Activated T-cell treated with anti-CD3 and anti-CD28 coated beads, Interleukin-2, amount 50 U/mL, for 4 hours (primary cell): Measurements from ENCODE around the gene SEC24A. TPM values are rescaled to one million over a fixed set of nuclear protein-coding genes. Genes with fewer than 3 reads are reported as not detected.
"Not testable (repeated sequence)": the region's sequence is repeated elsewhere in the genome, so short reads cannot be mapped to it uniquely, and the experiment has no call there.

Experiments used
- ATAC-seq, 2 donors: fragments of 200-7000 bp; cut with Tn5 transposase; one replicate each; pipeline ENCODE4 v1.10.0; 2021
- DNase-seq: peaks from one replicate; pipeline ENCODE4 v3.0.0-alpha.2; 2020
- H3K27me3 Mint-ChIP-seq: one replicate; pipeline ENCODE4 v1.8.0; 2021; ENCODE audit warnings: low read depth, mixed read lengths
- H3K36me3 Mint-ChIP-seq: one replicate; pipeline ENCODE4 v1.8.0; 2022; ENCODE audit warnings: mixed read lengths; ENCODE audit not compliant: insufficient read depth
- H3K4me1 Mint-ChIP-seq: one replicate; pipeline ENCODE4 v1.8.0; 2021; ENCODE audit warnings: low read depth, mixed read lengths
- H3K4me3 Mint-ChIP-seq: one replicate; pipeline ENCODE4 v1.8.0; 2021; ENCODE audit warnings: mild to moderate bottlenecking, moderate library complexity, mixed read lengths
- H3K9me3 Mint-ChIP-seq: one replicate; pipeline ENCODE4 v1.8.0; 2021; ENCODE audit warnings: mixed read lengths
- total RNA-seq, 3 donors: library from RNA; stranded (reverse); gene quantifications; one replicate each; pipeline ENCODE4 v1.2.1, GENCODE V29; 2021

The SEC24A gene
- total RNA-seq, 3 donors from 2014 or later: 27.2 to 30.0 (median 28.3) TPM

- not testable (repeated sequence) for H3K4me3 Mint-ChIP-seq, H3K27me3 Mint-ChIP-seq, ATAC-seq, H3K4me1 Mint-ChIP-seq, DNase-seq, H3K36me3 Mint-ChIP-seq, H3K9me3 Mint-ChIP-seq
Observed at GRCh38 chr5:134673546-134673945, 25.0 kb downstream of the SEC24A start.

GRCh38 chr5:134677357-134677756, 28.8 kb downstream of the SEC24A start:
- H3K27me3 Mint-ChIP-seq, ATAC-seq, H3K9me3 Mint-ChIP-seq, DNase-seq, H3K36me3 Mint-ChIP-seq, H3K4me1 Mint-ChIP-seq, H3K4me3 Mint-ChIP-seq: not testable (repeated sequence)

DNA sequence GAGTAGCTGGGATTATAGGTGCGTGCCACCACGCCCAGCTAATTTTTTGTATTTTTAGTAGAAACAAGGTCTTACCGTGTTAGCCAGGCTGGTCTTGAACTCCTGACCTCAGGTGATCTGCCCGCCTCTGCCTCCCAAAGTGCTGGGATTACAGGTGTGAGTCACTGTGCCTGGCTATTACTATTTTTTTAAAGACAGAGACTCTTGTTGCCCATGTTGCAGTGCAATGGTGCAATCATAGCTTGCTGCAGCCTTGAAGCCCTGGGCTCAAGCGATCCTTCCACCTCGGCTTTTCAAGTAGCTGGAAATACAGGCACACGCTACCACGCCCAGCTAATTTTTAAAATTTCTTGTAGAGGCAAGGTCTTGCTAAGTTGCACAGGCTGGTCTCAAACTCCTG, 41.6 kb downstream of the SEC24A start:
- not testable (repeated sequence) for H3K4me1 Mint-ChIP-seq, H3K27me3 Mint-ChIP-seq, DNase-seq, H3K9me3 Mint-ChIP-seq, H3K4me3 Mint-ChIP-seq, ATAC-seq
- H3K36me3 Mint-ChIP-seq: peaks cover 38% of the 10 kb centered on the region

- Mint-ChIP-seq H3K4me3 (no peak overlapping the region), H3K27me3 (no peaks in the 10 kb centered on the region), H3K36me3 (peaks cover 27% of the 10 kb centered on the region), H3K9me3 (no peaks in the 10 kb centered on the region), H3K4me1 (no peaks in the 10 kb centered on the region)
- no peak for DNase-seq
- no peak for ATAC-seq
Observed at GRCh38 chr5:134692722-134693121, 44.1 kb downstream of the SEC24A start.

- ATAC-seq: no peak
- no peak for DNase-seq
- Mint-ChIP-seq H3K9me3 (no peaks in the 10 kb centered on the region), H3K4me3 (no peak overlapping the region), H3K4me1 (no peaks in the 10 kb centered on the region), H3K27me3 (no peaks in the 10 kb centered on the region), H3K36me3 (peaks cover 16% of the 10 kb centered on the region)
Observed at GRCh38 chr5:134708301-134708700, 59.7 kb downstream of the SEC24A start.

DNA sequence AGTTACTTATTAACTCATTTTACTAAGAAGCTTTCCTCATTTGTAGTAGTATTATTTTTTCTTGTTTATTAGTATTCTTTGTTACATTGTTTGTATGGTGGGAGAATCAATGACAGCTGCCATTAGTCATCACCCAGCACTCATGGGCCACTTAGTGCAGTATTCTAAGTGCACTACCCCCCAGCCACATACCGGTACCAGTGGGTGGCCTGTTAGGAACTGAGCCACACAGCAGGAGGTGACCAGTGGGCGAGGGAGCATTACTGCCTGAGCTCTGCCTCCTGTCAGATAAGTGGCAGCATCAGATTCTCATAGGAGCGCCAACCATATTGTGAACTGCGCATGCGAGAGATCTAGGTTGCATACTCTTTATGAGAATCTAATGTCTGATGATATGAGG, 65.5 kb downstream of the SEC24A start:
- H3K36me3 Mint-ChIP-seq: peaks cover 27% of the 10 kb centered on the region
- no peaks in the 10 kb centered on the region for H3K4me1 Mint-ChIP-seq
- ATAC-seq (no peak), DNase-seq (no peak)
- H3K27me3 Mint-ChIP-seq: no peaks in the 10 kb centered on the region
- no peaks in the 10 kb centered on the region for H3K9me3 Mint-ChIP-seq
- no peak overlapping the region for H3K4me3 Mint-ChIP-seq

GRCh38 chr5:134714541-134714940, 66.0 kb downstream of the SEC24A start:
- Mint-ChIP-seq H3K36me3 (peaks cover 27% of the 10 kb centered on the region), H3K4me1 (no peaks in the 10 kb centered on the region), H3K9me3 (no peaks in the 10 kb centered on the region), H3K4me3 (no peak overlapping the region), H3K27me3 (no peaks in the 10 kb centered on the region)
- no peak for DNase-seq
- no peak for ATAC-seq

DNA sequence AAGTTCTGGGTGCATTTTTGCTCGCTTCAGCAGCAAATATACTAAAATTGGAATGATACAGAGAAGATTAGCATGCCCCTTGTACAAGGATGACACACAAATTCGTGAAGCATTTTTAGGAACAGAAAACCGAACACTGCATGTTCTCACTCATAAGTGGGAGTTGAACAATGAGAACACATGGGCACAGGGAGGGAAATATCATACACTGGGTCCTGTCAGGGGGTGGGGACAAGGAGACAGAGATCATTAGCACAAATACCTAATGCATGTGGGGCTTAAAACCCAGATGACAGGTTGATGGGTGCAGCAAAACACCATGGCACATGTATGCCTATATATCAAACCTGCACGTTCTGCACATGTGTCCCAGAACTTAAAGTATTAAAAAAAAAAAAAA, 66.9 kb downstream of the SEC24A start:
- not testable (repeated sequence) for H3K9me3 Mint-ChIP-seq, H3K4me1 Mint-ChIP-seq, DNase-seq, H3K4me3 Mint-ChIP-seq, ATAC-seq, H3K27me3 Mint-ChIP-seq
- peaks cover 25% of the 10 kb centered on the region for H3K36me3 Mint-ChIP-seq

DNA sequence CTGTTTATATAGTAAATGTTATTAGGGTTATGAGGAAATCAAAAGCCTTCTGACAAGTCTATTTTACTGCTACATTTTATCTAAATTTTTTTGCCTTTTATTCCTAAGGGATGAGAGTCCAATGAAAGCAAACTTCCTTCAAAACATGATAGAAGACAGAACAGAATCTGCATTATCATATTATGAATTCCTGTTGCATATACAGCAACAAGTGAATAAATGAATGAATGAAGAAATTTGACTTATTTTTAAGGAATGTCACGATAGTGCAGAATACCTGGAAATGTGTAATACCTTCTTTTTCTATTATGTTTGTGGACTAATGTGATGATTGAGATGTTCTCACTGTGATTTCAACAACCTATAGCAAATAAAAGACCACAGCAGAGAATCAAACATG, 76.3 kb downstream of the SEC24A start:
- Mint-ChIP-seq H3K4me3 (no peak overlapping the region), H3K9me3 (no peaks in the 10 kb centered on the region), H3K4me1 (no peaks in the 10 kb centered on the region), H3K36me3 (peaks cover 9% of the 10 kb centered on the region), H3K27me3 (no peaks in the 10 kb centered on the region)
- DNase-seq (no peak), ATAC-seq (no peak)

- Mint-ChIP-seq H3K4me1 (peaks cover 1% of the 10 kb centered on the region), H3K27me3 (no peaks in the 10 kb centered on the region), H3K9me3 (no peaks in the 10 kb centered on the region), H3K4me3 (no peak overlapping the region), H3K36me3 (no peaks in the 10 kb centered on the region)
- DNase-seq (no peak), ATAC-seq (no peak)
Observed at GRCh38 chr5:134732819-134733218, 84.2 kb downstream of the SEC24A start.

DNA sequence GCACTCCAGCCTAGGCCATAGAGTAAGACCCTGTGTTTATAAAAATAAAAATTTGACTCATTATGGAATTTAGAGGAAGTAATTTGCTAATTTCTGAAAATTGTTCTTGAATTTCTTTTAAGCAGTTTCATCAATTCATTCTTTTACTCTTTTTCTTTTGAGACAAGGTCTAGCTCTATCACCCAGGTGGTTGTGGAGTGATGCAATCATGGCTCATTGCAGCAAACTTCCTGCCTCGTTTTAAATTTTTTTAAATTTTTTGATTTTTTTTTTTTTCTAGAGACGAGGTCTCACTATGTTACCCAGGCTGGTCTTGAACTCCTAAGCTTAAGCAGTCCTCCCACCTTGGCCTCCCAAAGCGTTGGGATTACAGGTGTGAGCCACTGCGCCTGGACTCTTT, 86.7 kb downstream of the SEC24A start:
- ATAC-seq: no peak
- no peak overlapping the region for H3K4me3 Mint-ChIP-seq
- H3K9me3 Mint-ChIP-seq: no peaks in the 10 kb centered on the region
- H3K36me3 Mint-ChIP-seq: no peaks in the 10 kb centered on the region
- DNase-seq: no peak
- peaks cover 9% of the 10 kb centered on the region for H3K4me1 Mint-ChIP-seq
- no peaks in the 10 kb centered on the region for H3K27me3 Mint-ChIP-seq

DNA sequence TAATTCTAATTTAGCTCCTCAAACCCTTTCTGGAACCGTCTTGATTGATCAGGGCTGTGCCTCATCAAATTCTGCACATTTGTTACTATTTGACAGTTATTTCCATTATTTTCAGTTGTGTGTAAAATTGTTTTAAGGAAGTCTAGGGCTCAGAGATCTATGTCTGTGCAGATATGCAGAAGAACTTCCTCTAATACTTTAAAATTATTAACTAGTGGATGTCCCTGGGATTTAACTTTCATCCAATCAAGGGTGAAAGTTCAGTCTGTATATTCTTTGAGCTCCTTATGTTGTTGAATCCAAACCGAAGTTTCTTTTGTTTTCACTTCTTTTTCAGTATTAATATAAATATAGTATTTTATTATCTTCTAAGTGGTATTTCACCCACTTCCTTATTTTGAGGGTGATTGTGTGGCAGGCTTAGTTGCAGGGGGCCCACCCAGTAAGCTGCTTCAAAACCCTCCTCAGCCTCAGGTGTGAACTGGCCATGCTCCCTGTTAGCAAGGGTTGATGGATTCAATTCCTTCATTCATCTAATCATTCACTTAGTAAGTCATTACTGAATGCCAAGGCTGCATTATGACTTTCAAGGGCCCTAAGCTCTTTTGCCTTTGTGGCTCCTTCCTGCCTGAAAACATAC, 87.7 kb downstream of the SEC24A start:
- Mint-ChIP-seq H3K36me3 (peaks cover 3% of the 10 kb centered on the region), H3K4me1 (peaks cover 19% of the 10 kb centered on the region), H3K4me3 (no peak overlapping the region), H3K9me3 (no peaks in the 10 kb centered on the region), H3K27me3 (no peaks in the 10 kb centered on the region)
- ATAC-seq: no peak
- DNase-seq: no peak

- DNase-seq (peak; percentile 96), ATAC-seq (peak; percentile 95 to 97)
- H3K27me3 Mint-ChIP-seq: no peaks in the 10 kb centered on the region
- peaks cover 26% of the 10 kb centered on the region for H3K4me1 Mint-ChIP-seq
- H3K4me3 Mint-ChIP-seq: peak within 1 kb of the TSS; percentile 98
- H3K36me3 Mint-ChIP-seq: peaks cover 6% of the 10 kb centered on the region
- H3K9me3 Mint-ChIP-seq: no peaks in the 10 kb centered on the region
Observed at GRCh38 chr5:134738133-134738962, 89.8 kb downstream of the SEC24A start, which contains the start of gene CAMLG. Gene CAMLG, plus strand, starts transcription at chr5:134738548. Its CDS starts 73 bp downstream, at chr5:134738621.

GRCh38 chr5:134738963-134739661, 90.5 kb downstream of the SEC24A start:
- Mint-ChIP-seq H3K4me1 (peaks cover 26% of the 10 kb centered on the region), H3K9me3 (no peaks in the 10 kb centered on the region), H3K27me3 (no peaks in the 10 kb centered on the region), H3K4me3 (peak overlapping the region; percentile 98), H3K36me3 (peaks cover 6% of the 10 kb centered on the region)
- ATAC-seq: peak; percentile 21 to 36
- DNase-seq: peak; percentile 15
